Panc1 (cell line): Measurements from ENCODE around the gene ALG5. TPM values are rescaled to one million over a fixed set of nuclear protein-coding genes. Genes with fewer than 3 reads are reported as not detected.

Experiments used
- ATAC-seq: fragments of 200-7000 bp; cut with Tn5 transposase; 2 replicates; pipeline ENCODE4 v1.9.1; 2020; ENCODE audit warnings: mild to moderate bottlenecking, moderate library complexity
- BruUV-seq: library from RNA; stranded (reverse); fragments of 400-500 nt; replicated peaks from 2 replicates; lab custom pipeline; 2021; lab: Mats Ljungman, UMichigan
- CTCF ChIA-PET: fragments of 300-600 bp; sonication (Branson Sonifier 250); formaldehyde crosslinking; loops from one replicate; lab custom pipeline; 2022; ENCODE audit warnings: antibody characterized with exemption; lab: Charles Lee
- POLR2A ChIA-PET: fragments of 300-600 bp; sonication (Branson Sonifier 250); formaldehyde crosslinking; loops from one replicate; lab custom pipeline; 2022; ENCODE audit warnings: antibody characterized with exemption; lab: Charles Lee
- DNase-seq: peaks from one replicate; pipeline ENCODE4 v3.0.0-alpha.2; 2010; ENCODE audit warnings: low read depth, low spot score
- H3K27ac ChIP-seq: 2 replicates; pipeline ENCODE4 v1.5.1; 2011; ENCODE audit warnings: mild to moderate bottlenecking, low read length, inconsistent platforms
- H3K27me3 ChIP-seq: fragments of 200-500 bp; sonication (Bioruptor generic); 2 replicates; pipeline ENCODE4 v1.6.0; 2014; ENCODE audit warnings: low read length, inconsistent platforms; ENCODE audit not compliant: control insufficient read depth, insufficient read depth
- H3K36me3 ChIP-seq: fragments of 200-500 bp; sonication (Bioruptor generic); 2 replicates; pipeline ENCODE4 v1.5.1; 2014; ENCODE audit warnings: inconsistent platforms, mild to moderate bottlenecking, low read length, moderate library complexity; ENCODE audit not compliant: control insufficient read depth, insufficient read depth
- H3K4me1 ChIP-seq: 2 replicates; pipeline ENCODE4 v1.5.1; 2011; ENCODE audit warnings: inconsistent platforms, mild to moderate bottlenecking, low read length, moderate library complexity; ENCODE audit not compliant: control insufficient read depth, insufficient read depth
- H3K4me3 ChIP-seq, 2 experiments: 2 replicates each; pipeline ENCODE4 v1.5.1; 2011 to 2012; ENCODE audit warnings: low read depth in 2 of 2, low read length in 2 of 2, mild to moderate bottlenecking in 2 of 2, inconsistent platforms in 1 of 2, moderate library complexity in 1 of 2
- H3K9me3 ChIP-seq: fragments of 200-500 bp; sonication (Bioruptor generic); 2 replicates; pipeline ENCODE4 v1.5.1; 2014; ENCODE audit warnings: low read depth, mild to moderate bottlenecking, inconsistent platforms, low read length, moderate library complexity; ENCODE audit not compliant: control insufficient read depth, insufficient read depth
- CTCF ChIP-seq: fragments of 450-650 bp; IDR thresholded peaks from 2 replicates; pipeline ENCODE4 v1.5.1; 2017; ENCODE audit warnings: mild to moderate bottlenecking
- POLR2AphosphoS5 ChIP-seq: IDR thresholded peaks from 2 replicates; pipeline ENCODE4 v1.6.1; 2012; ENCODE audit warnings: mild to moderate bottlenecking, low read depth, low read length, moderate library complexity
- SIN3A ChIP-seq: IDR thresholded peaks from 2 replicates; pipeline ENCODE4 v1.6.1; 2012; ENCODE audit warnings: low read depth, mild to moderate bottlenecking, low read length, moderate library complexity, borderline replicate concordance; ENCODE audit not compliant: insufficient read depth
- TCF7L2 ChIP-seq: IDR thresholded peaks from 2 replicates; pipeline ENCODE4 v1.6.1; 2011; ENCODE audit warnings: mild to moderate bottlenecking, low read depth, low read length, inconsistent platforms
- in situ Hi-C: cut with HindIII; loops from 2 replicates; pipeline ENCODE4 v1.10.0; 2016; ENCODE audit warnings: low sequenced_read_pairs, low pct_unique_long_range_greater_than_20kb
- intact Hi-C: fragments of 100-400 bp; cut with micrococcal nuclease; formaldehyde crosslinking; loops from one replicate; pipeline ENCODE4 v1.10.0; 2022; ENCODE audit not compliant: unreplicated experiment
- total RNA-seq: library from RNA; stranded (reverse); gene quantifications from one replicate; pipeline ENCODE4 v1.2.1, GENCODE V29; 2021; ENCODE audit not compliant: unreplicated experiment
- TF ChIP-seq, protein P1 (sequence below), 2 experiments: IDR thresholded peaks; 2 replicates each; pipeline ENCODE4 v1.6.1; 2011 to 2012; ENCODE audit warnings: low read depth in 2 of 2, control low read depth in 1 of 2, low read length in 1 of 2, mild to moderate bottlenecking in 1 of 2, moderate library complexity in 1 of 2; ENCODE audit not compliant: insufficient read depth in 1 of 2

Gene ALG5
- total RNA-seq, 1 experiment from 2014 or later, result 19.3 TPM

DNA sequence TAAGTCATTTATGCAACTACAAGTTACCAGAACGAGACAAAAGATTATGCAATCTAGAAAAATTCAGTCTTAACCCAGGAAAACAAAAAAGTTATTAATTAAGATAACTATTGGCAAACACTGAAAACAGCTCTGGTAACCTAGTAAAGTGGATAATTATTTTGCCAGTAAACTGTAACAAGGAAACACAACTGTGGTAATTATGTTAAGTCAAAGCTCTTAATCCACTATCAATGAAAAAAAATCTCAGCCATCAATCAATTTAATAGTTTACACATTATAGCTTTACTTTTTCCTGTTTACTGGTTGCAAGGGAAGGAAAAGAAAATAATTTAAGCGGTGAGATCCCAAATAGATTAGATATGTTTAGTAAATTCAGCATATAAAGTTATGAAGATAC lies 12.6 kb upstream of the ALG5 start:
- DNase-seq (no peak), ATAC-seq (no peak)
- no peak overlapping the region for H3K4me3 ChIP-seq
- H3K36me3 ChIP-seq, result peaks cover 43% of the 10 kb centered on the region
- intact Hi-C loops (no loop called here), in situ Hi-C loops (no loop called here)
- no peaks in the 10 kb centered on the region for H3K9me3 ChIP-seq
- no peaks in the 10 kb centered on the region for H3K4me1 ChIP-seq
- no TSS peak for BruUV-seq
- no peak overlapping the region for H3K27ac ChIP-seq
- H3K27me3 ChIP-seq, result no peaks in the 10 kb centered on the region
- TF ChIP-seq, protein P1, sequence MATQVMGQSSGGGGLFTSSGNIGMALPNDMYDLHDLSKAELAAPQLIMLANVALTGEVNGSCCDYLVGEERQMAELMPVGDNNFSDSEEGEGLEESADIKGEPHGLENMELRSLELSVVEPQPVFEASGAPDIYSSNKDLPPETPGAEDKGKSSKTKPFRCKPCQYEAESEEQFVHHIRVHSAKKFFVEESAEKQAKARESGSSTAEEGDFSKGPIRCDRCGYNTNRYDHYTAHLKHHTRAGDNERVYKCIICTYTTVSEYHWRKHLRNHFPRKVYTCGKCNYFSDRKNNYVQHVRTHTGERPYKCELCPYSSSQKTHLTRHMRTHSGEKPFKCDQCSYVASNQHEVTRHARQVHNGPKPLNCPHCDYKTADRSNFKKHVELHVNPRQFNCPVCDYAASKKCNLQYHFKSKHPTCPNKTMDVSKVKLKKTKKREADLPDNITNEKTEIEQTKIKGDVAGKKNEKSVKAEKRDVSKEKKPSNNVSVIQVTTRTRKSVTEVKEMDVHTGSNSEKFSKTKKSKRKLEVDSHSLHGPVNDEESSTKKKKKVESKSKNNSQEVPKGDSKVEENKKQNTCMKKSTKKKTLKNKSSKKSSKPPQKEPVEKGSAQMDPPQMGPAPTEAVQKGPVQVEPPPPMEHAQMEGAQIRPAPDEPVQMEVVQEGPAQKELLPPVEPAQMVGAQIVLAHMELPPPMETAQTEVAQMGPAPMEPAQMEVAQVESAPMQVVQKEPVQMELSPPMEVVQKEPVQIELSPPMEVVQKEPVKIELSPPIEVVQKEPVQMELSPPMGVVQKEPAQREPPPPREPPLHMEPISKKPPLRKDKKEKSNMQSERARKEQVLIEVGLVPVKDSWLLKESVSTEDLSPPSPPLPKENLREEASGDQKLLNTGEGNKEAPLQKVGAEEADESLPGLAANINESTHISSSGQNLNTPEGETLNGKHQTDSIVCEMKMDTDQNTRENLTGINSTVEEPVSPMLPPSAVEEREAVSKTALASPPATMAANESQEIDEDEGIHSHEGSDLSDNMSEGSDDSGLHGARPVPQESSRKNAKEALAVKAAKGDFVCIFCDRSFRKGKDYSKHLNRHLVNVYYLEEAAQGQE (IDR thresholded peaks at IDR 0.05; ENCODE audit: insufficient read depth in 1 of 2, low read depth in 2 of 2, low read length in 1 of 2), result no peak
- no peak for TF ChIP-seq SIN3A
- no peak for TF ChIP-seq CTCF
- TF ChIP-seq POLR2AphosphoS5, result no peak
- TF ChIP-seq TCF7L2, result no peak
- ChIA-PET POLR2A (no interaction called here), CTCF (no interaction called here)

GRCh38 chr13:37011002-37011401 lies 11.9 kb upstream of the ALG5 start:
- POLR2A ChIA-PET, result no interaction called here
- no peak overlapping the region for H3K4me3 ChIP-seq
- BruUV-seq, result no TSS peak
- H3K36me3 ChIP-seq, result peaks cover 50% of the 10 kb centered on the region
- H3K27ac ChIP-seq, result no peak overlapping the region
- no peaks in the 10 kb centered on the region for H3K27me3 ChIP-seq
- CTCF ChIA-PET, result no interaction called here
- no peaks in the 10 kb centered on the region for H3K9me3 ChIP-seq
- TF ChIP-seq TCF7L2 (no peak), CTCF (no peak), SIN3A (no peak), POLR2AphosphoS5 (no peak)
- TF ChIP-seq, protein P1 (IDR thresholded peaks at IDR 0.05; ENCODE audit: insufficient read depth in 1 of 2, low read depth in 2 of 2, low read length in 1 of 2), result no peak
- DNase-seq (no peak), ATAC-seq (no peak)
- intact Hi-C loops (no loop called here), in situ Hi-C loops (no loop called here)
- H3K4me1 ChIP-seq, result no peaks in the 10 kb centered on the region
